Skeletal muscle satellite cell (primary cell): ENCODE results near the gene RASGRF2.

Experiments
- H3K27me3 ChIP-seq: 2 replicates; pipeline ENCODE4 v1.7.0; 2013; ENCODE audit warnings: low read length; ENCODE audit not compliant: control insufficient read depth, insufficient read depth
- H3K36me3 ChIP-seq: 2 replicates; pipeline ENCODE4 v1.7.0; 2013; ENCODE audit warnings: mild to moderate bottlenecking, control low read depth, low read length; ENCODE audit not compliant: insufficient read depth
- H3K4me1 ChIP-seq: 2 replicates; pipeline ENCODE4 v1.7.0; 2013; ENCODE audit warnings: low read length; ENCODE audit not compliant: control insufficient read depth, insufficient read depth
- H3K4me2 ChIP-seq: 2 replicates; pipeline ENCODE4 v1.7.0; 2013; ENCODE audit warnings: mild to moderate bottlenecking, low read length
- H3K4me3 ChIP-seq: 2 replicates; pipeline ENCODE4 v1.7.0; 2013; ENCODE audit warnings: low read length
- H3K9ac ChIP-seq: 2 replicates; pipeline ENCODE4 v1.7.0; 2013; ENCODE audit warnings: mild to moderate bottlenecking, low read depth, low read length, moderate library complexity
- H3K9me3 ChIP-seq: replicated peaks from 2 replicates; pipeline ENCODE4 v1.7.0; 2013; ENCODE audit warnings: mild to moderate bottlenecking, control low read depth, low read length

RASGRF2 gene

DNA sequence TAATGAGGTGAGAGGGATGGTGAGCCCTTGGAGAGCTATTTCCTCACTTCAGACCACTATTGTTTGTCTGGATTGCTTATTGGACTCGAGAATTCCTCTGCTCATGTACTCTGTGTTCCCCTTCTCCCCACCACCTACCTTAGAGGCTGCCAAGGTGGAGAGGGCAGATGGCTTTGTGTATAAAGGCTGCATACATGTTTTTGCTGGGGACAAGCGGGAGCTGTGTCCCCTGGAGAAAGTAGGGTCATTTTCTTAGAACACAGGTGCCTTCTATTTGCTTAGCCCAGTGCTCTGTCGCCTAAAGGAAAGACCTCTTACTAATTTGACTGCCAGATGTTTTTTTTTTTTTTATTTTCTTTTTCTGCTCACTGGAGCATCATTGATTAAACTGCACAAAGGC, 29.7 kb downstream of the RASGRF2 start:
- no peak overlapping the region for H3K4me3 ChIP-seq
- peaks cover 3% of the 10 kb centered on the region for H3K27me3 ChIP-seq
- H3K36me3 ChIP-seq: no peaks in the 10 kb centered on the region
- no peak overlapping the region for H3K9ac ChIP-seq
- H3K4me2 ChIP-seq: no peak overlapping the region
- H3K9me3 ChIP-seq: no peaks in the 10 kb centered on the region
- no peaks in the 10 kb centered on the region for H3K4me1 ChIP-seq

- H3K9me3 ChIP-seq: no peaks in the 10 kb centered on the region
- no peak overlapping the region for H3K9ac ChIP-seq
- no peaks in the 10 kb centered on the region for H3K4me1 ChIP-seq
- H3K4me3 ChIP-seq: no peak overlapping the region
- H3K36me3 ChIP-seq: no peaks in the 10 kb centered on the region
- H3K4me2 ChIP-seq: no peak overlapping the region
- H3K27me3 ChIP-seq: peaks cover 3% of the 10 kb centered on the region
Observed at GRCh38 chr5:80990527-80990926, 30.4 kb downstream of the RASGRF2 start.

DNA sequence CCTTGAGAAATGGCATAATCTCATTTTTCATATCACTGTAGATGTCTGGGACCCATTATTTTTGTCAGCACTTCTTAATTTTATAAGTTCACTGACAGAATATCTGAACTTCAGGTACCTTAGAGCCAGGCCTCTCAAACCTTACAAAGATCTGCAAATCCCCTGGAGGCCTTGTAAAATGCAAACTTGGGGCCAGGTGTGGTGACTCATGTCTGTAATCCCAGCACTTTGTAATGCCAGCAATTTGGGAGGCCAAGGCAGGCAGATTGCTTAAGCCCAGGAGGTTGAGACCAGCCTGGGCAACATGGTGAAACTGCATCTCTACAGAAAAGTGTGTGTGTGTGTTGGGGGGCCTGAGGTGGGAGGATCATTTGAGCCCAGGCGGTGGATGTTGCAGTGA, 30.8 kb downstream of the RASGRF2 start:
- Histone ChIP-seq H3K4me3 (no peak overlapping the region), H3K9ac (no peak overlapping the region), H3K27me3 (peaks cover 3% of the 10 kb centered on the region), H3K9me3 (no peaks in the 10 kb centered on the region), H3K4me1 (no peaks in the 10 kb centered on the region), H3K4me2 (no peak overlapping the region), H3K36me3 (no peaks in the 10 kb centered on the region)

- Histone ChIP-seq H3K9me3 (no peaks in the 10 kb centered on the region), H3K4me3 (no peak overlapping the region), H3K9ac (no peak overlapping the region), H3K4me1 (no peaks in the 10 kb centered on the region), H3K4me2 (no peak overlapping the region), H3K27me3 (peaks cover 12% of the 10 kb centered on the region), H3K36me3 (no peaks in the 10 kb centered on the region)
Observed at GRCh38 chr5:80995908-80996307, 35.7 kb downstream of the RASGRF2 start.

DNA sequence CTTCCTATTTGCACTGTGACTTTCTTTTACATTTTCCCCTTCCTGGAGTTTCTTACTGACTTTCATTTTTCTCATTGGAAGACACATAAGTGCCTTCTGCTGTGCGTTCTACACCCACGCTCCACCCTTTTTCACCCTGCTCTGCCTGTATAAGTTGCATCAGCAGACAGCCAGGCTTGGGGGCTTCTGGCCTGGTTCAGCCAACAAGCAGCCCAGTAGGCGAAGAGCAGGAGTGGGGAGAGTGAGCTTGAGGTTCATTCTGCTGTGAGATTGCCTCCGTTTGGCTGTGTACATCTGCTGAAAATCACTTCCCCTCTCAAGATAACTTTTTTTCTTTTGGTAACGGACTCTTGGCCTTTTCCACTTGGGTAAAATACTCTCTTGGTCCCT, 38.4 kb downstream of the RASGRF2 start:
- Histone ChIP-seq H3K27me3 (peaks cover 23% of the 10 kb centered on the region), H3K4me2 (no peak overlapping the region), H3K4me3 (no peak overlapping the region), H3K9me3 (no peaks in the 10 kb centered on the region), H3K36me3 (no peaks in the 10 kb centered on the region), H3K4me1 (no peaks in the 10 kb centered on the region), H3K9ac (no peak overlapping the region)

- peaks cover 20% of the 10 kb centered on the region for H3K27me3 ChIP-seq
- H3K4me1 ChIP-seq: no peaks in the 10 kb centered on the region
- H3K9ac ChIP-seq: no peak overlapping the region
- no peak overlapping the region for H3K4me2 ChIP-seq
- H3K36me3 ChIP-seq: no peaks in the 10 kb centered on the region
- H3K4me3 ChIP-seq: no peak overlapping the region
- H3K9me3 ChIP-seq: no peaks in the 10 kb centered on the region
Observed at GRCh38 chr5:81003811-81004386, 43.7 kb downstream of the RASGRF2 start.

DNA sequence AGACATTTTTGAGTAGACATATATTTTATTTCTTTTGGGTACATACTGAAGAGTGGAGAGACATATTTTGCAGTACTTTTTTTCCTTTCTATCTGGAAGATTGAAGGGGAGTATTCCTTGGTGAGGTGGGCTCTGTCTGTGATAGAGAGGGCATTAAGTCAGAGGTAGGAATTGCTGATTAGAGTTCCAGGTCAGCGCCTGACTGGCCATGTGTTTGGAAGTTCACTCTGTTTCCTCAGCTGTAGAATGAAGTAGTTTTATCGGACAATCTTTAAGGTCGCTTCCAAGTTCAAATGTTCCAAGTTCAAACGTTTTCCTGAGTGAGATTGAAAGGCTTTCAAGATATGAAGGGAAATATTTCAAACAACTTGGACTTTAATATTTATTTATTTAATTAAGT, 45.5 kb downstream of the RASGRF2 start:
- no peaks in the 10 kb centered on the region for H3K9me3 ChIP-seq
- H3K27me3 ChIP-seq: peaks cover 17% of the 10 kb centered on the region
- no peak overlapping the region for H3K9ac ChIP-seq
- H3K4me1 ChIP-seq: no peaks in the 10 kb centered on the region
- no peaks in the 10 kb centered on the region for H3K36me3 ChIP-seq
- no peak overlapping the region for H3K4me3 ChIP-seq
- no peak overlapping the region for H3K4me2 ChIP-seq

DNA sequence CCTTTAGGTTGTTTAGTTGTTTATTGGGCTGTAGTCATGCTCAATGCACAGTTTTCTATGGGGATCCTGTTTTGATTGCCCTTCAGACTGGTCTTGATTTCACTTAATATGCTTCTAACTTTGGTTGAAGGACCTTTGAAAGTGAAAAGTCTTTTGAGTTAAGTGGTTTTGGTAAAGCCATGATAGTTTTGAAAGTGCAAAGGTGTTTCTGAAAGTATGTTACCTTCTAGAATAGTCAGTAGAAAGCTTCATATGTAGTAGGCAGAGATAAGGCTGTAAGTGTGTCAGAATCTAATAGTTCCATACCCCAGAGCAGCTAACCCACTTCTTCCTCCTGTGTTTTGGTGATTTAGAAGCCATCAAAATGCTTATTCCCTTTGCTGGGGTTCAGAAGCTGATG, 46.1 kb downstream of the RASGRF2 start:
- H3K36me3 ChIP-seq: no peaks in the 10 kb centered on the region
- H3K9ac ChIP-seq: no peak overlapping the region
- H3K9me3 ChIP-seq: no peaks in the 10 kb centered on the region
- H3K4me3 ChIP-seq: no peak overlapping the region
- H3K27me3 ChIP-seq: peaks cover 13% of the 10 kb centered on the region
- H3K4me1 ChIP-seq: no peaks in the 10 kb centered on the region
- no peak overlapping the region for H3K4me2 ChIP-seq

DNA sequence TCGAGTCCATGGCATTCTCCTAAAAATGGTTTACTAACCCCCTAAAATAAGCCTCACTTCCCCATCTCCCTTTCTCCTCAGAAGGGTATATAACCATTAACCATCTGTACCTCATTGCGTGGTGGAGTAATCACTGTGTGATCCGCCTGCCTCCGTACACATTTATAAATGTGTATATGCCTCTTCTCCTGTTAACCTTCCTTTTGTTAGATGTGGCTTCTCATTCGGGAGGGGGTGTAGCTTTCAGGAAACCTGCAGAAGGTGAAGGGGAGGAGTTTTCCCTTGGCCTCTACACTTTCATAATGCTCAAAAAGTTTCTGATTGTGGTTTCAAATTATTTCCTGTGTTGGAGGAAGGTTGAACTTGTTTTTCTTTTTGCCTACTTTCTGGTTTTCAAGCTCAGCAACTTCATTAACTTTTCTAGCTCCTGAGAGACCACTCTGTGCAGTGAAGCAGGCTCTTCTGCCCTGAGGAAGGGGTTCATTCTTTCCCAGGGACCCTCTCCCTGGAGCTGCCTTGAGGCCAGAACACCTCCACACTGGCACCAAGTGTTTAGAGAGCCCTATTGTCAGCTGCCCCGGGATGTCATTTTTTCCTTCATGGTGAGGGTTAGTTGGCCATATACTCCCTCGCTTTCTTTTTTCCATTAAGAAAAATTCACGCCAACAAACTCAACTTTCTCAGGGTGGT, 46.9 kb downstream of the RASGRF2 start:
- Histone ChIP-seq H3K36me3 (no peaks in the 10 kb centered on the region), H3K9ac (no peak overlapping the region), H3K4me2 (no peak overlapping the region), H3K4me3 (no peak overlapping the region), H3K27me3 (peaks cover 4% of the 10 kb centered on the region), H3K9me3 (no peaks in the 10 kb centered on the region), H3K4me1 (no peaks in the 10 kb centered on the region)

DNA sequence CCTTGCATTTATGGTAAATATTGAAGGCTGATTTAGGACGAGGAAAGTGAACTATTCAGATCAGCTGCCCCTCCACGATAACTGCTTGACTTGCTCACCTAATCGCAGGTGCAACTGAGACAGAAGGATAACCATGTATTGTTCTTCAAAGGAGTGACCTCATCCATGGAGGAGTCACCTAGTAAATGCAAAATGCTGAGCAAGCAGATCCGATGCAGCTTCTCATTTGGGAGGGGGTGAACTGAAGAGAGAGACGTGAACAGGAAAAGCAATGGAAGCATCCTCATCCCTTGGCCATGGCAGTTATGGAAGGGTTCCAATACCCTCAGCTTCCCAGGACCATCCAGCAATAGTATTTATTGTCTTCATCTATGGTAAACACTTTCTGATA, 47.5 kb downstream of the RASGRF2 start:
- H3K4me2 ChIP-seq: no peak overlapping the region
- no peaks in the 10 kb centered on the region for H3K9me3 ChIP-seq
- peaks cover 4% of the 10 kb centered on the region for H3K27me3 ChIP-seq
- H3K4me3 ChIP-seq: no peak overlapping the region
- H3K9ac ChIP-seq: no peak overlapping the region
- no peaks in the 10 kb centered on the region for H3K4me1 ChIP-seq
- no peaks in the 10 kb centered on the region for H3K36me3 ChIP-seq

DNA sequence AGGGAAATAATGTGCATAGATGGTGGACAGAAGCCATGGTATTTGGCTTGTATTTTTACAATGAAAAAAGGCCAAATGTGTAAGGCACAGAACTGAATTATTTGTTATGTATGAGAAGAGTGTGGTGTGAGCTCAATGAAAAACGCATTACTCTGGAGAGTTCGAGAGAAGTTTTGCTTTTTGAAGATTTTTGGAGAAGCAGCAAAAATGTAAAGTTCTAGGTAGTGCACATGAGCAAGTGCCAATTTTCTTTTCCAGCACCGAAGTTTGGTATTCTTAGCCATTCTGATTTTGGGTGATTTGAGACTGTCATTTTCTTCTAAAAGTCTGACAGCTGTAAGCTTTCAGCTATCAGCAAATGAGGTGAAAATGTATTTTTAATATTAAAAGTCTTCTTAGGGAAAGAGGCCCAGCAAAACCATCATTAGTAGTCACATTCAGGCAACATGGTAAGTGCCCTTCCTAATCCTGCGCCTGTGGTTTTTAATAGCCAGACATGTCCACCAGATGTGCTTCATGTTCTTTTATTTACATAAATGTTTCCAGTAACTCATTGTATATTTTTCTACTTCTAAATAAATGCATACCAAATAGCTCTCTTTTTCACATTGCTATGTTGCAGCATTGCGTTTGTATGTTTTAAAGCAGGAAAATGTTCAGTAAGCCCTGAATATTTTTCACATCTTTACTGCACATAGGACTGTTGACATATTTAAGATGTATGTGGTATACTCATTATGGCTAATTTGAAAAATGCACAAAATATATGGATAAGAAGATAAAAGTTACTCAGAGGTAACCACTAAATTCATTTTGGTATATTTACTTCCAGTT, 50.4 kb downstream of the RASGRF2 start:
- no peaks in the 10 kb centered on the region for H3K4me1 ChIP-seq
- peaks cover 4% of the 10 kb centered on the region for H3K27me3 ChIP-seq
- no peak overlapping the region for H3K4me3 ChIP-seq
- no peak overlapping the region for H3K9ac ChIP-seq
- H3K4me2 ChIP-seq: no peak overlapping the region
- H3K36me3 ChIP-seq: no peaks in the 10 kb centered on the region
- no peaks in the 10 kb centered on the region for H3K9me3 ChIP-seq
